Peyer's patch (tissue), 4 donors: ENCODE measurements around the gene SMIM27.

Experiments used
- POLR2A ChIP-seq, 2 donors: fragments of 450-650 bp; IDR thresholded peaks; one replicate each; pipeline ENCODE4 v1.5.1; 2017; ENCODE audit warnings: antibody characterized with exemption in 2 of 2, mild to moderate bottlenecking in 2 of 2, moderate library complexity in 2 of 2
- TF ChIP-seq, protein P1 (sequence below), 6 experiments: fragments of 450-650 bp in 4 of 6; fragments of 200-600 bp in 2 of 6; sonication (generic) in 1 of 6; IDR thresholded peaks; one replicate each; pipeline ENCODE4 v1.5.1; 2017 to 2019; ENCODE audit warnings: antibody characterized with exemption in 6 of 6, mild to moderate bottlenecking in 3 of 6, moderate library complexity in 1 of 6

DNA sequence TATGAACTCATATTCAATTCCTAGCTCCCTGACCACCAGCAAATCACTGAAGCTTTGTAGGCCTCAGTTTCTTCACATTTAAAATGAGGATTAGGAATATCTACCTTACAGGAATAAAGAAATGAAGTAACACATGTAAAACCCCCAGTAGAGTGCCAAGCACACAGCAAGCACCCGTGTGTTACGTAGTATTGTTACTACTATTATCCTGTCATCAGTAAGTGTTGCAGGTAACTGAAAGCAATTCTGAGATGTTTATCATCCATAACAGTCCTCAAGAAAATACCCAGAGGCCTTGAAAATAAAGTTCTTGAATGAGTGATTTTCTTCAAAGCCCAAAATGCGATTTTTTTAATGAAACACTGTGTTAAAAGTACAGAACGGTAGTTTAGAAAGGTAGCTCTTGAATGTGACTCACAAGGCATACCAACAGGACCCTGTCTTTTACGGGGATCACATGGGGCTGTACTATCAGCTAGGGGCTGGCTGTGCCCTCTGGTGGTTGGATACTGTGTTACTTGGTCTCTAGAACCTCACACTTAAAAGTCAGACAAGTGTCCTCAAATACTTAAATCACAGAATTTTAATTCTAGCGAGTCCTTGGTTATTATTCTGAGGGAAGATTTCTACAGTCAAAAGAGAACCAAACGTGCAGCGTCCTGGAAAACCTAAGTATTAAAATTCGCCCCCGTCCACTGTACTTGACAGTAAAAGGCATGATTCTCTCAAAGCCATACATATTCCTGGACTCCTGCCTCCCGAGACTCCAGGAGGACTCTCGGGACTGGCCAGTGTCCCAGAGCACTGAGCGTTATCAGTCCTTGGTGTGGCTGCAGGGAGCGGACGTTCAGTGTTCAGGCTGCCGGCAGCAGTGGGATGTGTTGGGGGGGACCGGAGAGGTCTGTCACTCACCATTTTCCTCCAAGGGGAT, 20.1 kb downstream of the SMIM27 start:
- TF ChIP-seq, protein P1, sequence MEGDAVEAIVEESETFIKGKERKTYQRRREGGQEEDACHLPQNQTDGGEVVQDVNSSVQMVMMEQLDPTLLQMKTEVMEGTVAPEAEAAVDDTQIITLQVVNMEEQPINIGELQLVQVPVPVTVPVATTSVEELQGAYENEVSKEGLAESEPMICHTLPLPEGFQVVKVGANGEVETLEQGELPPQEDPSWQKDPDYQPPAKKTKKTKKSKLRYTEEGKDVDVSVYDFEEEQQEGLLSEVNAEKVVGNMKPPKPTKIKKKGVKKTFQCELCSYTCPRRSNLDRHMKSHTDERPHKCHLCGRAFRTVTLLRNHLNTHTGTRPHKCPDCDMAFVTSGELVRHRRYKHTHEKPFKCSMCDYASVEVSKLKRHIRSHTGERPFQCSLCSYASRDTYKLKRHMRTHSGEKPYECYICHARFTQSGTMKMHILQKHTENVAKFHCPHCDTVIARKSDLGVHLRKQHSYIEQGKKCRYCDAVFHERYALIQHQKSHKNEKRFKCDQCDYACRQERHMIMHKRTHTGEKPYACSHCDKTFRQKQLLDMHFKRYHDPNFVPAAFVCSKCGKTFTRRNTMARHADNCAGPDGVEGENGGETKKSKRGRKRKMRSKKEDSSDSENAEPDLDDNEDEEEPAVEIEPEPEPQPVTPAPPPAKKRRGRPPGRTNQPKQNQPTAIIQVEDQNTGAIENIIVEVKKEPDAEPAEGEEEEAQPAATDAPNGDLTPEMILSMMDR (IDR thresholded peaks at IDR 0.05): peak; percentile 54 to 89 (median 74)
- no peak for TF ChIP-seq POLR2A (IDR thresholded peaks at IDR 0.05)
